ENCODE measurements around the gene ATRNL1.

GRCh38 chr10:115219203-115219602 is 126.0 kb downstream of the ATRNL1 start:
- TF ChIP-seq, protein P1, sequence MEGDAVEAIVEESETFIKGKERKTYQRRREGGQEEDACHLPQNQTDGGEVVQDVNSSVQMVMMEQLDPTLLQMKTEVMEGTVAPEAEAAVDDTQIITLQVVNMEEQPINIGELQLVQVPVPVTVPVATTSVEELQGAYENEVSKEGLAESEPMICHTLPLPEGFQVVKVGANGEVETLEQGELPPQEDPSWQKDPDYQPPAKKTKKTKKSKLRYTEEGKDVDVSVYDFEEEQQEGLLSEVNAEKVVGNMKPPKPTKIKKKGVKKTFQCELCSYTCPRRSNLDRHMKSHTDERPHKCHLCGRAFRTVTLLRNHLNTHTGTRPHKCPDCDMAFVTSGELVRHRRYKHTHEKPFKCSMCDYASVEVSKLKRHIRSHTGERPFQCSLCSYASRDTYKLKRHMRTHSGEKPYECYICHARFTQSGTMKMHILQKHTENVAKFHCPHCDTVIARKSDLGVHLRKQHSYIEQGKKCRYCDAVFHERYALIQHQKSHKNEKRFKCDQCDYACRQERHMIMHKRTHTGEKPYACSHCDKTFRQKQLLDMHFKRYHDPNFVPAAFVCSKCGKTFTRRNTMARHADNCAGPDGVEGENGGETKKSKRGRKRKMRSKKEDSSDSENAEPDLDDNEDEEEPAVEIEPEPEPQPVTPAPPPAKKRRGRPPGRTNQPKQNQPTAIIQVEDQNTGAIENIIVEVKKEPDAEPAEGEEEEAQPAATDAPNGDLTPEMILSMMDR (IDR thresholded peaks at IDR 0.05): no peak
- TF ChIP-seq POLR2A (IDR thresholded peaks at IDR 0.05): no peak
